ENCODE data around the gene SORCS2. TPM values are rescaled to one million over a fixed set of nuclear protein-coding genes. Genes with fewer than 3 reads are reported as not detected.

Gene SORCS2
- total and polyA plus RNA-seq, 2 of the 13 experiments (the other 11 are each of a cell fraction or from before 2014, with no cell fraction given): 0.82 to 1.0 TPM

DNA sequence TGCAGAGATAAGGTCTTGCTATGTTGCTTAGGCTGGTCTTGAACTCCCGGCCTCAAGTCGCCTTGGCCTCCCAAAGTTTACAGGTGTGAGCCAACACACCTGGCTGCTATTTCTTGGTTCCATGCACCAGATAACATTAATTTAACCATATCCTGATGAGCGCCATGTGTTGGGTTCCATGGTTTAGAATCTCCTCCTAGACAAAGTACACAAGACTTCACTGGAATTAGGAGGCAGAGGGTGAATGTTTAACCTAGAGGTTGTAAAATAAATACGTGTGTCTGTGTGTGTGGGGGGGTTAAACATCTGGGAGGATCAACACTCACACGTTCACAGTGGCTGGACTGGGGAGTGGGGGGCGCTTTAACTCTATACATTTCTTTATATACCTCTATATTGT, 32.4 kb upstream of the SORCS2 start (continued):
- no peak for TF ChIP-seq CREB1 (IDR thresholded peaks at IDR 0.05)
- TF ChIP-seq CREB1 (CRISPR knock-in tag; IDR thresholded peaks at IDR 0.05): no peak
- TF ChIP-seq ZNF619 (CRISPR knock-in tag; IDR thresholded peaks at IDR 0.05): no peak
- TF ChIP-seq, protein P1, sequence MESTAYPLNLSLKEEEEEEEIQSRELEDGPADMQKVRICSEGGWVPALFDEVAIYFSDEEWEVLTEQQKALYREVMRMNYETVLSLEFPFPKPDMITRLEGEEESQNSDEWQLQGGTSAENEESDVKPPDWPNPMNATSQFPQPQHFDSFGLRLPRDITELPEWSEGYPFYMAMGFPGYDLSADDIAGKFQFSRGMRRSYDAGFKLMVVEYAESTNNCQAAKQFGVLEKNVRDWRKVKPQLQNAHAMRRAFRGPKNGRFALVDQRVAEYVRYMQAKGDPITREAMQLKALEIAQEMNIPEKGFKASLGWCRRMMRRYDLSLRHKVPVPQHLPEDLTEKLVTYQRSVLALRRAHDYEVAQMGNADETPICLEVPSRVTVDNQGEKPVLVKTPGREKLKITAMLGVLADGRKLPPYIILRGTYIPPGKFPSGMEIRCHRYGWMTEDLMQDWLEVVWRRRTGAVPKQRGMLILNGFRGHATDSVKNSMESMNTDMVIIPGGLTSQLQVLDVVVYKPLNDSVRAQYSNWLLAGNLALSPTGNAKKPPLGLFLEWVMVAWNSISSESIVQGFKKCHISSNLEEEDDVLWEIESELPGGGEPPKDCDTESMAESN (CRISPR knock-in tag; conservative IDR thresholded peaks at IDR 0.05): no peak
- TF ChIP-seq ZNF782 (CRISPR knock-in tag; IDR thresholded peaks at IDR 0.05; ENCODE audit: borderline replicate concordance): no peak
- TF ChIP-seq, protein P2, sequence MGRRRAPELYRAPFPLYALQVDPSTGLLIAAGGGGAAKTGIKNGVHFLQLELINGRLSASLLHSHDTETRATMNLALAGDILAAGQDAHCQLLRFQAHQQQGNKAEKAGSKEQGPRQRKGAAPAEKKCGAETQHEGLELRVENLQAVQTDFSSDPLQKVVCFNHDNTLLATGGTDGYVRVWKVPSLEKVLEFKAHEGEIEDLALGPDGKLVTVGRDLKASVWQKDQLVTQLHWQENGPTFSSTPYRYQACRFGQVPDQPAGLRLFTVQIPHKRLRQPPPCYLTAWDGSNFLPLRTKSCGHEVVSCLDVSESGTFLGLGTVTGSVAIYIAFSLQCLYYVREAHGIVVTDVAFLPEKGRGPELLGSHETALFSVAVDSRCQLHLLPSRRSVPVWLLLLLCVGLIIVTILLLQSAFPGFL (CRISPR knock-in tag; IDR thresholded peaks at IDR 0.05): no peak
- TF ChIP-seq, protein P3, sequence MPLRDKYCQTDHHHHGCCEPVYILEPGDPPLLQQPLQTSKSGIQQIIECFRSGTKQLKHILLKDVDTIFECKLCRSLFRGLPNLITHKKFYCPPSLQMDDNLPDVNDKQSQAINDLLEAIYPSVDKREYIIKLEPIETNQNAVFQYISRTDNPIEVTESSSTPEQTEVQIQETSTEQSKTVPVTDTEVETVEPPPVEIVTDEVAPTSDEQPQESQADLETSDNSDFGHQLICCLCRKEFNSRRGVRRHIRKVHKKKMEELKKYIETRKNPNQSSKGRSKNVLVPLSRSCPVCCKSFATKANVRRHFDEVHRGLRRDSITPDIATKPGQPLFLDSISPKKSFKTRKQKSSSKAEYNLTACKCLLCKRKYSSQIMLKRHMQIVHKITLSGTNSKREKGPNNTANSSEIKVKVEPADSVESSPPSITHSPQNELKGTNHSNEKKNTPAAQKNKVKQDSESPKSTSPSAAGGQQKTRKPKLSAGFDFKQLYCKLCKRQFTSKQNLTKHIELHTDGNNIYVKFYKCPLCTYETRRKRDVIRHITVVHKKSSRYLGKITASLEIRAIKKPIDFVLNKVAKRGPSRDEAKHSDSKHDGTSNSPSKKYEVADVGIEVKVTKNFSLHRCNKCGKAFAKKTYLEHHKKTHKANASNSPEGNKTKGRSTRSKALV (CRISPR knock-in tag; IDR thresholded peaks at IDR 0.05): 0 out of 2 replicates have a peak, but pooled peaks have one; percentile 26
- TF ChIP-seq REL (CRISPR knock-in tag; conservative IDR thresholded peaks at IDR 0.05): no peak
- TF ChIP-seq PHF21A (CRISPR knock-in tag; IDR thresholded peaks at IDR 0.05): peak; percentile 29; the same call in 1 of the 2 replicates
- no peak for TF ChIP-seq ZNF343 (CRISPR knock-in tag; IDR thresholded peaks at IDR 0.05)
- TF ChIP-seq MEIS2 (CRISPR knock-in tag; IDR thresholded peaks at IDR 0.05): no peak
- TF ChIP-seq CHCHD3 (CRISPR knock-in tag; IDR thresholded peaks at IDR 0.05): no peak
- TF ChIP-seq FOXK1 (CRISPR knock-in tag; IDR thresholded peaks at IDR 0.05; ENCODE audit: borderline replicate concordance, low read depth): 0 out of 2 replicates have a peak, but pooled peaks have one; percentile 14
- no peak for TF ChIP-seq FLYWCH1 (CRISPR knock-in tag; IDR thresholded peaks at IDR 0.05)
- TF ChIP-seq, protein P4, sequence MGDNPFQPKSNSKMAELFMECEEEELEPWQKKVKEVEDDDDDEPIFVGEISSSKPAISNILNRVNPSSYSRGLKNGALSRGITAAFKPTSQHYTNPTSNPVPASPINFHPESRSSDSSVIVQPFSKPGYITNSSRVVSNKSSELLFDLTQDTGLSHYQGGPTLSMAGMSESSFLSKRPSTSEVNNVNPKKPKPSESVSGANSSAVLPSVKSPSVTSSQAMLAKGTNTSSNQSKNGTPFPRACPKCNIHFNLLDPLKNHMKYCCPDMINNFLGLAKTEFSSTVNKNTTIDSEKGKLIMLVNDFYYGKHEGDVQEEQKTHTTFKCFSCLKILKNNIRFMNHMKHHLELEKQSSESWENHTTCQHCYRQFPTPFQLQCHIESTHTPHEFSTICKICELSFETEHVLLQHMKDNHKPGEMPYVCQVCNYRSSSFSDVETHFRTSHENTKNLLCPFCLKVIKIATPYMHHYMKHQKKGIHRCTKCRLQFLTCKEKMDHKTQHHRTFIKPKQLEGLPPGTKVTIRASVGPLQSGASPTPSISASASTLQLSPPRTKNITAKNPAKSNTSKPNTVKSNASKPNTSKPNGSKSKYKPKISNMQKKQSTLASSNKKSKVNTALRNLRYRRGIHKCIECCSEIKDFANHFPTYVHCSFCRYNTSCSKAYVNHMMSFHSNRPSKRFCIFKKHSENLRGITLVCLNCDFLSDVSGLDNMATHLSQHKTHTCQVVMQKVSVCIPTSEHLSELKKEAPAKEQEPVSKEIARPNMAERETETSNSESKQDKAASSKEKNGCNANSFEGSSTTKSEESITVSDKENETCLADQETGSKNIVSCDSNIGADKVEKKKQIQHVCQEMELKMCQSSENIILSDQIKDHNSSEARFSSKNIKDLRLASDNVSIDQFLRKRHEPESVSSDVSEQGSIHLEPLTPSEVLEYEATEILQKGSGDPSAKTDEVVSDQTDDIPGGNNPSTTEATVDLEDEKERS (CRISPR knock-in tag; IDR thresholded peaks at IDR 0.05): 0 out of 2 replicates have a peak, but pooled peaks have one; percentile 30
- no peak for TF ChIP-seq ZNF598 (CRISPR knock-in tag; IDR thresholded peaks at IDR 0.05; ENCODE audit: borderline replicate concordance)
- TF ChIP-seq, protein P5, sequence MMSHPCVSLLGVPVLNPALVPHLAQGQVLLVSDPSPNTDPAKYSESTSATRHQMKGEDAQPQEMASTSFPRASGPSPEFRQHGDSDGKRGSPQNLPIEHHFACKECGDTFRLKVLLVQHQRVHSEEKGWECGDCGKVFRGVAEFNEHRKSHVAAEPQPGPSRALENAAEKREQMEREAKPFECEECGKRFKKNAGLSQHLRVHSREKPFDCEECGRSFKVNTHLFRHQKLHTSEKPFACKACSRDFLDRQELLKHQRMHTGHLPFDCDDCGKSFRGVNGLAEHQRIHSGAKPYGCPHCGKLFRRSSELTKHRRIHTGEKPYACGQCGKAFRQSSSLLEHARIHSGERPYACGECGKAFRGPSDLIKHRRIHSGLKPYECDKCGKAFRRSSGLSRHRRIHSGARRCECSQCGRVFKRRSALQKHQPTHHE (CRISPR knock-in tag; IDR thresholded peaks at IDR 0.05; ENCODE audit: borderline replicate concordance): no peak
- no peak for TF ChIP-seq REPIN1 (CRISPR knock-in tag; IDR thresholded peaks at IDR 0.05; ENCODE audit: borderline replicate concordance, low read depth)
- TF ChIP-seq, protein P6, sequence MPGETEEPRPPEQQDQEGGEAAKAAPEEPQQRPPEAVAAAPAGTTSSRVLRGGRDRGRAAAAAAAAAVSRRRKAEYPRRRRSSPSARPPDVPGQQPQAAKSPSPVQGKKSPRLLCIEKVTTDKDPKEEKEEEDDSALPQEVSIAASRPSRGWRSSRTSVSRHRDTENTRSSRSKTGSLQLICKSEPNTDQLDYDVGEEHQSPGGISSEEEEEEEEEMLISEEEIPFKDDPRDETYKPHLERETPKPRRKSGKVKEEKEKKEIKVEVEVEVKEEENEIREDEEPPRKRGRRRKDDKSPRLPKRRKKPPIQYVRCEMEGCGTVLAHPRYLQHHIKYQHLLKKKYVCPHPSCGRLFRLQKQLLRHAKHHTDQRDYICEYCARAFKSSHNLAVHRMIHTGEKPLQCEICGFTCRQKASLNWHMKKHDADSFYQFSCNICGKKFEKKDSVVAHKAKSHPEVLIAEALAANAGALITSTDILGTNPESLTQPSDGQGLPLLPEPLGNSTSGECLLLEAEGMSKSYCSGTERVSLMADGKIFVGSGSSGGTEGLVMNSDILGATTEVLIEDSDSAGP (CRISPR knock-in tag; IDR thresholded peaks at IDR 0.05; ENCODE audit: borderline replicate concordance): no peak
